ENCODE results near the gene SH3GLB2. TPM values are rescaled to one million over a fixed set of nuclear protein-coding genes. Genes with fewer than 3 reads are reported as not detected.
"Not testable (repeated sequence)": the region's sequence is repeated elsewhere in the genome, so short reads cannot be mapped to it uniquely, and the experiment has no call there.

The SH3GLB2 gene
- total and polyA plus RNA-seq, 4 donors, result 51.3 to 110 (median 71.7) TPM

DNA sequence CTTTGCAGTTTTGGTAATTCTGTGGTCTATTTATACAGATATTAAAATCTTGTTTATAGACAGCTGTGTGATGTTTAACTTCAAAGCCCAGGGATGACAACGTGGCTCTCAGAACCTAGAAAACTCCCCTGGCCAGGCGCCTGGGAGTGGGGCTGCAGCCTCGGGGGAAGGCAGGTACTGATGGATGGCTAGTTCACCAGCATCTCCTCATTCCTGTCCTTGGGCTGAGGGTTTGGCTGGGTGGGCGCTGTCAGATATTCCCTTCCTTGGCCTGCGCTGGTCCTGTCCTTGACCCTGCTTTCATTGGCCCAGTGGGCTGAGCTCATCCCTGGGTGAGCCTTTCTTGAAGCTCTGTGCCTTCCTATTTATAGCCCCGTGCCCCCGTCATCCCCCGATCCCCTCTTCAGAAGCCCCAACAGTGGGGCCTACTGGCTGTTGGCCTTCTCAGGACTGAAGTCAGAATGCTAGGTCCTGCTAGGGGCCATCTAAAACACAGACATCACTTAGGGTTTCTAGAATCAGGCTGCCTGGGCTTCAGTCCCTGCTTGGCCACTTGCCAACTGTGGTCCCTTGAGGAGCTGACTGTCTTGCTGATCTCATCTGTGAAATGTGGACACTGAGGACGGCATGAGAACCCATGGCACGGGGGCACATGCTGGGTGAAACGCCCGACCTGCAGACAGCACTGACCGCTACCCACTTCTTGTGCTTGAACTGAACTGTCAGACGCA, 20.9 kb downstream of the SH3GLB2 start:
- Histone ChIP-seq H3K9me3 (ENCODE audit: control insufficient read depth in 4 of 4, insufficient read depth in 3 of 4, low read length in 3 of 4) (no peaks in the 10 kb centered on the region), H3K36me3 (ENCODE audit: control insufficient read depth in 4 of 4, insufficient read depth in 4 of 4, low read length in 4 of 4) (peaks cover 7 to 69% (median 26%) of the 10 kb centered on the region in 4 donors), H3K9ac (ENCODE audit: insufficient read depth in 1 of 2, low read length in 2 of 2) (no peak overlapping the region), H3K27ac (ENCODE audit: low read depth in 1 of 2, low read length in 1 of 2) (no peak overlapping the region), H3K27me3 (ENCODE audit: control insufficient read depth in 3 of 3, insufficient read depth in 3 of 3, low read length in 2 of 3) (no peaks in the 10 kb centered on the region), H3K4me1 (ENCODE audit: control insufficient read depth in 5 of 5, insufficient read depth in 5 of 5, low read length in 5 of 5) (no peaks in the 10 kb centered on the region), H3K4me3 (no peak overlapping the region)
- TF ChIP-seq, protein P1, sequence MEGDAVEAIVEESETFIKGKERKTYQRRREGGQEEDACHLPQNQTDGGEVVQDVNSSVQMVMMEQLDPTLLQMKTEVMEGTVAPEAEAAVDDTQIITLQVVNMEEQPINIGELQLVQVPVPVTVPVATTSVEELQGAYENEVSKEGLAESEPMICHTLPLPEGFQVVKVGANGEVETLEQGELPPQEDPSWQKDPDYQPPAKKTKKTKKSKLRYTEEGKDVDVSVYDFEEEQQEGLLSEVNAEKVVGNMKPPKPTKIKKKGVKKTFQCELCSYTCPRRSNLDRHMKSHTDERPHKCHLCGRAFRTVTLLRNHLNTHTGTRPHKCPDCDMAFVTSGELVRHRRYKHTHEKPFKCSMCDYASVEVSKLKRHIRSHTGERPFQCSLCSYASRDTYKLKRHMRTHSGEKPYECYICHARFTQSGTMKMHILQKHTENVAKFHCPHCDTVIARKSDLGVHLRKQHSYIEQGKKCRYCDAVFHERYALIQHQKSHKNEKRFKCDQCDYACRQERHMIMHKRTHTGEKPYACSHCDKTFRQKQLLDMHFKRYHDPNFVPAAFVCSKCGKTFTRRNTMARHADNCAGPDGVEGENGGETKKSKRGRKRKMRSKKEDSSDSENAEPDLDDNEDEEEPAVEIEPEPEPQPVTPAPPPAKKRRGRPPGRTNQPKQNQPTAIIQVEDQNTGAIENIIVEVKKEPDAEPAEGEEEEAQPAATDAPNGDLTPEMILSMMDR (IDR thresholded peaks at IDR 0.05; ENCODE audit: control extremely low read depth, extremely low read depth), result no peak
- no peak for ATAC-seq (ENCODE audit: insufficient read depth, low FRiP score)
- DNase-seq, result peak in 1 of 3 donors; percentile 18
- 87 to 90% methylated on average over 14 of the region's 14 CpGs for WGBS, 2 donors

DNA sequence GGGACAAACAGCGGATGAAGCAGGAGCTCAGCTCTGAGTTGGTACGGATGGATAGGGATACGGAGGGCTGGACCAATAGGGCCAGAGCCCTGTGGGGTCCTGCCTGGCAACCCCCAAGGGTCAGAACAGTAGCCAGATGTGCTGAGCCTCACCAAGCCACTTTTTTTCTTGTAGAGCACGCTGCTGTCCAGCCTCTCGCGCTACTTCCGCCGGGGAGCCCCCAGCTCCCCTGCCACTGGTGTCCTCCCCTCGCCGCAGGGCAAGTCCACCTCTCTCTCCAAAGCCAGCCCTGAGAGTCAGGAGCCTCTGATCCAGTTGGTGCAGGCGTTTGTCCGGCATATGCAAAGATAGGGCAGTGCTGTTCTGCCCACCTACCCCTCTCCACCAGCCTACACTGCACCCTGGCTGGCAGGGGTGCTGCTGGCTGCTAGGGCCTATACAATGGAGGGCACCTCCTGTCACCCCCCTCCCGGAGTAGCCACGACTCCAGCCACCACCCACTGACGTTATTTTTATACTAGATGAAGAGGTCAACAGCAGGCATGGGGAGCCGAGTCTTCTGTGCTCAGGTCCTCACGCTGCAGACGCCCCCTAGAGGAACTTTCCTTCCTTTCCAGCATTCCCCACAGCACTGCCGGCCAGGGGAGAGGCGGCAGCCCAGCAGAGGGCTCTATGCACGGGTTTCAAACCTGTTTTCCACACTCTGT, 21.6 kb downstream of the SH3GLB2 start:
- Histone ChIP-seq H3K27ac (ENCODE audit: low read depth in 1 of 2, low read length in 1 of 2) (peak overlapping the region; percentile 13 to 28), H3K36me3 (ENCODE audit: control insufficient read depth in 4 of 4, insufficient read depth in 4 of 4, low read length in 4 of 4) (peaks cover 7 to 76% (median 34%) of the 10 kb centered on the region in 4 donors), H3K9me3 (ENCODE audit: control insufficient read depth in 4 of 4, insufficient read depth in 3 of 4, low read length in 3 of 4) (no peaks in the 10 kb centered on the region), H3K4me1 (ENCODE audit: control insufficient read depth in 5 of 5, insufficient read depth in 5 of 5, low read length in 5 of 5) (no peaks in the 10 kb centered on the region), H3K9ac (ENCODE audit: insufficient read depth in 1 of 2, low read length in 2 of 2) (no peak overlapping the region), H3K4me3 (no peak overlapping the region), H3K27me3 (ENCODE audit: control insufficient read depth in 3 of 3, insufficient read depth in 3 of 3, low read length in 2 of 3) (no peaks in the 10 kb centered on the region)
- TF ChIP-seq, protein P1 (IDR thresholded peaks at IDR 0.05; ENCODE audit: control extremely low read depth, extremely low read depth), result peak; percentile 58
- DNase-seq, result peak; percentile 67 to 71 (median 68)
- 57 to 59% methylated on average over 20 to 21 of the region's 21 CpGs for WGBS, 2 donors
- peak; percentile 76 for ATAC-seq (ENCODE audit: insufficient read depth, low FRiP score)

DNA sequence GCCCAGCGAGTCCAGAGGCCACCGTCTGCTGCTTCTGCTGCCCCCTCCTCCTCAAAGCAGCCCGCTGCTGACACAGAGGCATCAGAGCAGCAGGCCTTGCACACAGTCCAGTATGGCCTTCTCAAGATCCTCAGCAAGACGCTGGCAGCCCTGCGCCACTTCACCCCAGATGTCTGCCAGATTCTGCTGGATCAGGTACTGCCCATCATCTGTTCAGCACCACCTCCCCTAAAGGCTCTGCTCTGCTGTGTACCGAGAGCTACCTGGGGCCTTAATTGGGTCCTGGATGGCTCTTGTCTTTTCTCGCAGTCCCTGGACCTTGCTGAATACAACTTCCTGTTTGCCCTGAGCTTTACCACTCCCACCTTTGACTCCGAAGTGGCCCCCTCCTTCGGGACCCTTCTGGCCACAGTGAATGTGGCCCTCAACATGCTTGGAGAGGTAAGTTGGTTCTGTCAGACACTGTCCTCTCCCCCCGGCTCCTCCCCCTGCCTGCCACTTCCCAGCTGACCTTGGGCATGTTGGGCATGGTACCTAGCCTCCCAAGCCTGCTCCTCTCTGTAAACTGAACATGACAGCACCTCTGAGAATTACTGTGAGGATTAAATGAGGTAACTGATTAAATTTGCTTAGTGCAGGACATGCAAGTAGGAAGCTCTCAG, 22.7 kb downstream of the SH3GLB2 start:
- ATAC-seq (ENCODE audit: insufficient read depth, low FRiP score) (no peak), DNase-seq (no peak)
- WGBS, 2 donors, result 85 to 88% methylated on average over 10 of the region's 10 CpGs
- TF ChIP-seq, protein P1 (IDR thresholded peaks at IDR 0.05; ENCODE audit: control extremely low read depth, extremely low read depth), result no peak
- H3K9ac ChIP-seq (ENCODE audit: insufficient read depth in 1 of 2, low read length in 2 of 2), result no peak overlapping the region
- H3K27ac ChIP-seq (ENCODE audit: low read depth in 1 of 2, low read length in 1 of 2), result no peak overlapping the region
- H3K27me3 ChIP-seq (ENCODE audit: control insufficient read depth in 3 of 3, insufficient read depth in 3 of 3, low read length in 2 of 3), result no peaks in the 10 kb centered on the region
- peaks cover 4 to 73% (median 38%) of the 10 kb centered on the region in 4 donors for H3K36me3 ChIP-seq (ENCODE audit: control insufficient read depth in 4 of 4, insufficient read depth in 4 of 4, low read length in 4 of 4)
- no peaks in the 10 kb centered on the region for H3K9me3 ChIP-seq (ENCODE audit: control insufficient read depth in 4 of 4, insufficient read depth in 3 of 4, low read length in 3 of 4)
- H3K4me3 ChIP-seq, result no peak overlapping the region
- H3K4me1 ChIP-seq (ENCODE audit: control insufficient read depth in 5 of 5, insufficient read depth in 5 of 5, low read length in 5 of 5), result no peaks in the 10 kb centered on the region

DNA sequence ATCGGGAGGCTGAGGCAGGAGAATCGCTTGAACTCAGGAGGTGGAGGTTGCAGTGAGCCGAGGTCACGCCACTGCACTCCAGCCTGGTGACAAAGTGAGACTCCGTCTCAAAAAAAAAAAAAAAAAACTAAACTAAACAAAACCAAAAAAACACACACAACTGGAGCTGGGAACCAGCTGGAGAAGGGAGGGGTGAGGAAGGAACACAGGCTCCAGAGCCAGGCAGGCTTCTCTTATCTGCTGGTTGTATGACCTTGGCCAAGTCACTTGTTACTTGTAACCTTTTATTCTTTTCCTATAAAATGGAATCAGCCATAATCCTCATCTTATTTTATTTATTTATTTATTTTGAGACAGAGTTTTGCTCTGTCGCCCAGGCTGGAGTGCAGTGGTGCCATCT, 24.0 kb downstream of the SH3GLB2 start:
- H3K9me3 ChIP-seq (ENCODE audit: control insufficient read depth in 4 of 4, insufficient read depth in 3 of 4, low read length in 3 of 4); DNase-seq: not testable (repeated sequence)
- peaks cover 11 to 72% (median 50%) of the 10 kb centered on the region in 4 donors for H3K36me3 ChIP-seq (ENCODE audit: control insufficient read depth in 4 of 4, insufficient read depth in 4 of 4, low read length in 4 of 4)

More for the DNA sequence above, 24.0 kb downstream of the SH3GLB2 start:
- not testable (repeated sequence) for H3K4me3 ChIP-seq; H3K27ac ChIP-seq (ENCODE audit: low read depth in 1 of 2, low read length in 1 of 2); H3K27me3 ChIP-seq (ENCODE audit: control insufficient read depth in 3 of 3, insufficient read depth in 3 of 3, low read length in 2 of 3); H3K9ac ChIP-seq (ENCODE audit: insufficient read depth in 1 of 2, low read length in 2 of 2); ATAC-seq (ENCODE audit: insufficient read depth, low FRiP score); H3K4me1 ChIP-seq (ENCODE audit: control insufficient read depth in 5 of 5, insufficient read depth in 5 of 5, low read length in 5 of 5)
- 92 to 95% methylated on average over 6 of the region's 6 CpGs for WGBS, 2 donors
